OCI-LY7 (cell line): ENCODE data around the gene TNP2. TPM values are rescaled to one million over a fixed set of nuclear protein-coding genes. Genes with fewer than 3 reads are reported as not detected.

ENCODE experiments used
- BruUV-seq: library from RNA; stranded (reverse); fragments of 400-500 nt; replicated peaks from 2 replicates; lab custom pipeline; 2021; lab: Mats Ljungman, UMichigan
- CTCF ChIA-PET: fragments of 300-600 bp; sonication (Branson Sonifier 250); formaldehyde crosslinking; loops from one replicate; lab custom pipeline; 2022; ENCODE audit warnings: antibody characterized with exemption; ENCODE audit not compliant: unreplicated experiment; lab: Charles Lee
- POLR2A ChIA-PET: fragments of 300-600 bp; sonication (Branson Sonifier 250); formaldehyde crosslinking; loops from one replicate; lab custom pipeline; 2022; ENCODE audit warnings: antibody characterized with exemption; lab: Charles Lee
- DNase-seq: peaks from one replicate; pipeline ENCODE4 v3.0.0-alpha.2; 2015; ENCODE audit warnings: low spot score
- H2AFZ ChIP-seq: fragments of 200-600 bp; sonication (generic), shearing (Covaris generic); 2 replicates; pipeline ENCODE4 v1.6.1; 2014; ENCODE audit warnings: mild to moderate bottlenecking, antibody characterized with exemption, low read length, moderate library complexity
- H3K27ac ChIP-seq: fragments of 200-600 bp; sonication (generic); 2 replicates; pipeline ENCODE4 v1.5.1; 2014; ENCODE audit warnings: mixed run types, low read depth, mild to moderate bottlenecking, moderate library complexity, low read length, inconsistent platforms; ENCODE audit not compliant: poor library complexity, severe bottlenecking
- H3K36me3 ChIP-seq: fragments of 200-600 bp; sonication (generic); 2 replicates; pipeline ENCODE4 v1.6.1; 2014; ENCODE audit warnings: mild to moderate bottlenecking, antibody characterized with exemption, low read length, moderate library complexity, mixed read lengths; ENCODE audit not compliant: insufficient read depth
- H3K4me1 ChIP-seq: fragments of 200-600 bp; sonication (generic); 2 replicates; pipeline ENCODE4 v1.5.1; 2014; ENCODE audit warnings: mild to moderate bottlenecking, low read length; ENCODE audit not compliant: insufficient read depth, poor library complexity, severe bottlenecking
- H3K4me2 ChIP-seq: fragments of 200-600 bp; sonication (generic); 2 replicates; pipeline ENCODE4 v1.6.1; 2014; ENCODE audit warnings: mild to moderate bottlenecking, low read length
- H3K4me3 ChIP-seq: fragments of 200-600 bp; sonication (generic); 2 replicates; pipeline ENCODE4 v1.5.1; 2014; ENCODE audit warnings: mild to moderate bottlenecking, low read depth, low read length; ENCODE audit not compliant: poor library complexity, severe bottlenecking
- H3K79me2 ChIP-seq: fragments of 200-600 bp; sonication (generic); 2 replicates; pipeline ENCODE4 v1.6.1; 2016; ENCODE audit warnings: low read depth, mild to moderate bottlenecking, low read length, moderate library complexity, mixed read lengths; ENCODE audit not compliant: insufficient read depth
- H3K9me2 ChIP-seq: fragments of 200-600 bp; sonication (generic); 2 replicates; pipeline ENCODE4 v1.6.1; 2016; ENCODE audit warnings: mild to moderate bottlenecking, low read length, mixed read lengths; ENCODE audit not compliant: insufficient read depth
- H3K9me3 ChIP-seq: fragments of 200-600 bp; sonication (generic); 2 replicates; pipeline ENCODE4 v1.6.1; 2014; ENCODE audit warnings: mild to moderate bottlenecking, mixed run types, low read length, mixed read lengths
- H4K20me1 ChIP-seq: fragments of 200-600 bp; sonication (generic); 2 replicates; pipeline ENCODE4 v1.6.1; 2014; ENCODE audit warnings: mild to moderate bottlenecking, antibody characterized with exemption, low read length, moderate library complexity, mixed read lengths; ENCODE audit not compliant: insufficient read depth
- EZH2phosphoT487 ChIP-seq: fragments of 200-600 bp; sonication (generic); IDR thresholded peaks from 2 replicates; pipeline ENCODE4 v1.6.1; 2018; ENCODE audit warnings: low read depth, borderline replicate concordance, mild to moderate bottlenecking, mixed run types, antibody characterized with exemption, low read length, moderate library complexity, mixed read lengths
- intact Hi-C: fragments of 100-400 bp; cut with micrococcal nuclease; formaldehyde crosslinking; loops from one replicate; pipeline ENCODE4 v1.10.0; 2022; ENCODE audit not compliant: unreplicated experiment
- total RNA-seq, 2 experiments: library from RNA; depleted of rRNA in 1 of 2; stranded (reverse); fragments of >200 nt in 1 of 2; shearing (Covaris generic) in 1 of 2; gene quantifications; 2 replicates each; pipeline ENCODE4 v1.2.3, GENCODE V29; 2014 to 2022
- TF ChIP-seq, protein P1 (sequence below): fragments of 200-600 bp; sonication (generic); conservative IDR thresholded peaks from 2 replicates; pipeline ENCODE4 v1.5.1; 2014; ENCODE audit warnings: mild to moderate bottlenecking, antibody characterized with exemption, low read length, moderate library complexity, mixed read lengths

TNP2 gene
- total RNA-seq, 2 experiments from 2014 or later: not detected

DNA sequence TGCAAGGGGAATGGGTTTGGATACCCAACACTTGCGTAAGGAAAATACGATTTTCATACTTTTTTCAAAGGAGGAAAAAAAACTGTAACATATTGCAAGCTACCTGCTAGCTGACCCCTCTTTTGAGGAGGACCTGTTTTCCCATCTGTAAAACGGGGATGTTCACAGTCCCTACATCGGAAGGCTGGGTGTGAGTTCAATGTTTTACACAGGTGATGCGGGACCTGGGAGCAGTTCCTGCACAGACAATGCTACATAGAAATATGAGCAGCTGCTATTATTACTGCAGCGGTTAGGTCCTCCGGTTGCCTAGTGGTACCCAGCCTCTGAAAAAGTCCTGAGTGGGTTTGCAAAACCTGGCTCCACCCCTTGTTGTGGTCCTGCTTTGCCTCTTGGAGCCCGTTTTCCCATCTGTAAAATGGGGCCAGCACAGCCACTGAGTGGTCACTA is 16.6 kb downstream of the TNP2 start:
- POLR2A ChIA-PET: interaction anchor here (0.7 kb wide), 1 partner anchor 293 kb away, joined by 4 read pairs; no protein-coding TSS in a partner anchor
- Histone ChIP-seq H3K4me2 (peak overlapping the region; percentile 95), H3K36me3 (peaks cover 46% of the 10 kb centered on the region), H3K9me3 (no peaks in the 10 kb centered on the region), H3K4me1 (peaks cover 40% of the 10 kb centered on the region), H3K9me2 (no peaks in the 10 kb centered on the region), H3K79me2 (peaks cover 34% of the 10 kb centered on the region), H3K27ac (no peak overlapping the region), H2AFZ (no peak overlapping the region), H3K4me3 (peak overlapping the region; percentile 95), H4K20me1 (peaks cover 25% of the 10 kb centered on the region)
- CTCF ChIA-PET: no interaction called here
- BruUV-seq: no TSS peak
- intact Hi-C loops: loop anchor here (5.0 kb wide), 1 partner anchor 155 kb away; no protein-coding TSS in a partner anchor
- no peak for DNase-seq
- no peak for TF ChIP-seq EZH2phosphoT487
- TF ChIP-seq, protein P1, sequence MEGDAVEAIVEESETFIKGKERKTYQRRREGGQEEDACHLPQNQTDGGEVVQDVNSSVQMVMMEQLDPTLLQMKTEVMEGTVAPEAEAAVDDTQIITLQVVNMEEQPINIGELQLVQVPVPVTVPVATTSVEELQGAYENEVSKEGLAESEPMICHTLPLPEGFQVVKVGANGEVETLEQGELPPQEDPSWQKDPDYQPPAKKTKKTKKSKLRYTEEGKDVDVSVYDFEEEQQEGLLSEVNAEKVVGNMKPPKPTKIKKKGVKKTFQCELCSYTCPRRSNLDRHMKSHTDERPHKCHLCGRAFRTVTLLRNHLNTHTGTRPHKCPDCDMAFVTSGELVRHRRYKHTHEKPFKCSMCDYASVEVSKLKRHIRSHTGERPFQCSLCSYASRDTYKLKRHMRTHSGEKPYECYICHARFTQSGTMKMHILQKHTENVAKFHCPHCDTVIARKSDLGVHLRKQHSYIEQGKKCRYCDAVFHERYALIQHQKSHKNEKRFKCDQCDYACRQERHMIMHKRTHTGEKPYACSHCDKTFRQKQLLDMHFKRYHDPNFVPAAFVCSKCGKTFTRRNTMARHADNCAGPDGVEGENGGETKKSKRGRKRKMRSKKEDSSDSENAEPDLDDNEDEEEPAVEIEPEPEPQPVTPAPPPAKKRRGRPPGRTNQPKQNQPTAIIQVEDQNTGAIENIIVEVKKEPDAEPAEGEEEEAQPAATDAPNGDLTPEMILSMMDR: no peak

DNA sequence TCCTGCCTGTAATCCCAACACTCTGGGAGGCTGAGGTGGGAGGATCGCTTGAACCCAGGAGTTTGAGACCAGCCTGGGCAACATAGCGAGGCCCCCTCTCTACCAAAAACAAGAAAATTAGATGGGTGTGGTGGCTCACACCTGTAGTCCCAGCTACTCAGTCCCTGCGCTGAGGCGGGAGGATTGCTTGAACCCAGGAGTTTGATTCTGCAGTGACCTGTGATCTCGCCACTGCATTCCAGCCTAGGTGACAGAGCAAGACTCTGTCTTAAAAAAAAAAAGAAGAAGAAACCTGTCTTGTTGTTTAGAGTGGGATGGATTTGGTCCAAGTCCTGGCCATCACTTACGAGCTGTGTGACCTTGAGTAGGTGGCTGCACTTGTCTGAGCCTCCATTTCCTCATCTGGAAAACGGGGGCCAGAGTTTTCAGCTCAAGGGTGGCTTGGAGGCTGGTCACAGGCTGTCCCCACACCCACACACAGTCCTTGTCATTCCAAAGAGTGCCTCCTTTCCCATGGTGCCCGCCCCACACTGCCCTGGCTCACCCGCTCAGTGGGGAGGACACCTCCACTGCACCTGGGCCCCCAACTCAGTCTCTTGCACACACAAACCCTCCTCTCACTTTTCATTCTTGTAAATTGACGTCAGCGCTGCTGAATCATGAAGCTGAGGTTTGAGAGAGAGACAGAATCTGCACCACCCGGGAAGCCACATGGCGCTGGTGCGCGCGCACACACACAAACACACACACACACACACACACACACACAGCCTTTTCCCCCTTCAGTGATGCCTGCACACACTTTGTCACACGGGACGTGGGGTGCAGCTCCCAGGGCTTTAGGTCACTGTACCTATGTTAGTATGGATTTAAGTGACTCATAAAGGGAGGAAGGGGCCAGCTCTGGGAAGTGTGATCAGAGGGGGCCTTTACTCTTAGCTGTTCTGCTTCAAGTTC is 17.3 kb downstream of the TNP2 start:
- Histone ChIP-seq H2AFZ (no peak overlapping the region), H3K4me1 (peaks cover 33% of the 10 kb centered on the region), H3K4me2 (peak overlapping the region; percentile 95; the same call in 1 of the 2 replicates), H3K27ac (no peak overlapping the region), H3K4me3 (no peak overlapping the region), H3K9me3 (no peaks in the 10 kb centered on the region), H3K36me3 (peaks cover 46% of the 10 kb centered on the region), H3K9me2 (no peaks in the 10 kb centered on the region), H3K79me2 (peaks cover 34% of the 10 kb centered on the region), H4K20me1 (peaks cover 25% of the 10 kb centered on the region)
- POLR2A ChIA-PET: interaction anchor here (0.6 to 0.7 kb wide), 3 partner anchors 68 to 647 kb away, joined by 3 to 5 read pairs (median 4); no protein-coding TSS in a partner anchor
- BruUV-seq: no TSS peak
- intact Hi-C loops: loop anchor here (5.0 kb wide), 1 partner anchor 155 kb away; no protein-coding TSS in a partner anchor
- TF ChIP-seq, protein P1: no peak
- TF ChIP-seq EZH2phosphoT487: no peak
- DNase-seq: no peak
- CTCF ChIA-PET: no interaction called here
